ENCODE measurements around the gene HOXC12. TPM values are rescaled to one million over a fixed set of nuclear protein-coding genes. Genes with fewer than 3 reads are reported as not detected.

The HOXC12 gene
- total RNA-seq, 4 donors from 2014 or later, result not detected

GRCh38 chr12:53927220-53928029 is 27.3 kb upstream of the HOXC12 start:
- Histone ChIP-seq H3K27ac (no peak overlapping the region), H3K9me3 (no peaks in the 10 kb centered on the region), H3K27me3 (peaks cover 45% of the 10 kb centered on the region), H3K4me1 (no peaks in the 10 kb centered on the region), H3K36me3 (no peaks in the 10 kb centered on the region), H3K4me3 (replicated peaks in 1 of 3) (no peak overlapping the region)
- DNase-seq, result no peak
- intact Hi-C loops (cut with DNase I), result no loop called here
- TF ChIP-seq, protein P1, sequence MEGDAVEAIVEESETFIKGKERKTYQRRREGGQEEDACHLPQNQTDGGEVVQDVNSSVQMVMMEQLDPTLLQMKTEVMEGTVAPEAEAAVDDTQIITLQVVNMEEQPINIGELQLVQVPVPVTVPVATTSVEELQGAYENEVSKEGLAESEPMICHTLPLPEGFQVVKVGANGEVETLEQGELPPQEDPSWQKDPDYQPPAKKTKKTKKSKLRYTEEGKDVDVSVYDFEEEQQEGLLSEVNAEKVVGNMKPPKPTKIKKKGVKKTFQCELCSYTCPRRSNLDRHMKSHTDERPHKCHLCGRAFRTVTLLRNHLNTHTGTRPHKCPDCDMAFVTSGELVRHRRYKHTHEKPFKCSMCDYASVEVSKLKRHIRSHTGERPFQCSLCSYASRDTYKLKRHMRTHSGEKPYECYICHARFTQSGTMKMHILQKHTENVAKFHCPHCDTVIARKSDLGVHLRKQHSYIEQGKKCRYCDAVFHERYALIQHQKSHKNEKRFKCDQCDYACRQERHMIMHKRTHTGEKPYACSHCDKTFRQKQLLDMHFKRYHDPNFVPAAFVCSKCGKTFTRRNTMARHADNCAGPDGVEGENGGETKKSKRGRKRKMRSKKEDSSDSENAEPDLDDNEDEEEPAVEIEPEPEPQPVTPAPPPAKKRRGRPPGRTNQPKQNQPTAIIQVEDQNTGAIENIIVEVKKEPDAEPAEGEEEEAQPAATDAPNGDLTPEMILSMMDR (IDR thresholded peaks at IDR 0.05), result no peak
- no peak for TF ChIP-seq POLR2A (IDR thresholded peaks at IDR 0.05)
- 6% methylated on average over 25 to 42 of the region's 45 CpGs for WGBS, 2 donors

- H3K4me3 ChIP-seq (replicated peaks in 1 of 3), result no peak overlapping the region
- H3K27ac ChIP-seq, result no peak overlapping the region
- no peaks in the 10 kb centered on the region for H3K4me1 ChIP-seq
- DNase-seq, result no peak
- H3K36me3 ChIP-seq, result no peaks in the 10 kb centered on the region
- intact Hi-C loops (cut with DNase I), result no loop called here
- 5 to 11% methylated on average over 23 to 31 of the region's 31 CpGs for WGBS, 2 donors
- no peaks in the 10 kb centered on the region for H3K9me3 ChIP-seq
- TF ChIP-seq POLR2A (IDR thresholded peaks at IDR 0.05), result no peak
- TF ChIP-seq, protein P1 (IDR thresholded peaks at IDR 0.05), result no peak
- peaks cover 45% of the 10 kb centered on the region for H3K27me3 ChIP-seq
Measured at GRCh38 chr12:53928054-53928835, 26.5 kb upstream of the HOXC12 start.

- Histone ChIP-seq H3K36me3 (no peaks in the 10 kb centered on the region), H3K27me3 (peaks cover 44% of the 10 kb centered on the region), H3K4me1 (no peaks in the 10 kb centered on the region), H3K9me3 (no peaks in the 10 kb centered on the region), H3K4me3 (replicated peaks in 1 of 3) (no peak overlapping the region), H3K27ac (no peak overlapping the region)
- TF ChIP-seq, protein P1 (IDR thresholded peaks at IDR 0.05), result no peak
- intact Hi-C loops (cut with DNase I), result no loop called here
- 21 to 26% methylated on average over 4 of the region's 4 CpGs for WGBS, 2 donors
- DNase-seq, result no peak
Measured at GRCh38 chr12:53929527-53929926, 25.2 kb upstream of the HOXC12 start.

DNA sequence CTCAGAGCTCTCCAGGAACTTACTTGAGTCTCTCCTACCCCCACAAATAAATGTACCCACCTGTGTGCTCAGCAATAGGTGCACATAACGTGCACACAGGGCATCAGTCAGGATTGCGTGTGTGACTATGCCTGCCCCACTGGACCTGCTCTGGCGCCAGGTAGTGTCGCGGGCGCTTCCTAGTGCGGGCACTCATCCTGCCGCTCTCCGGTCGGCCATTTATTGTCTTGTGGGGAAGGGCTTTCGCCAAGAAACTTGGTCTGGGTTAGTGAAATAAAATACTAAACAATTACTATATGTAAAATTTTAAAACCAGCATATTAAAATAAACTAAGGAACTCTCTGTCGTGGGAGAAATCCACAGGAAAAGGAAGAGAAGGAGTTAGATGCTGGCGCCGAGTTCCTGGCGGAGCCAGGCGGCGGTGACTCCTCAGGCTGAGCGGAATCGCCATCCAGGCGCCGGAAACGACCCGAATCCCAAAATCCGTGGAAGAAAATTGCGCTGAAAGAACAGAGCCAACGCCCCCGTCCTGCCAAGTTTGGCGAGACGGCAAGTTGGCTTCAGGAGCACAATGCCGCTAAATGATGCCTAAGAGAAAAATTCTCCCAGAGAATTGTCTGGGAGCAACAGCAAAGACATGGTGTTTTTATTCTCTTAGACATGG is 24.0 kb upstream of the HOXC12 start:
- Histone ChIP-seq H3K9me3 (no peaks in the 10 kb centered on the region), H3K27ac (no peak overlapping the region), H3K4me1 (peaks cover 0 to 3% of the 10 kb centered on the region in 2 donors), H3K27me3 (peaks cover 53% of the 10 kb centered on the region), H3K36me3 (no peaks in the 10 kb centered on the region), H3K4me3 (replicated peaks in 1 of 3) (no peak overlapping the region)
- no peak for DNase-seq
- TF ChIP-seq, protein P1 (IDR thresholded peaks at IDR 0.05), result no peak
- no peak for TF ChIP-seq POLR2A (IDR thresholded peaks at IDR 0.05)
- WGBS, 2 donors, result 6% methylated on average over 30 of the region's 30 CpGs
- intact Hi-C loops (cut with DNase I), result no loop called here

Measured in thyroid gland (tissue), 4 donors.